GM12873 (cell line): ENCODE measurements around the gene RUFY4.
A peak's percentile ranks its signal among the peaks of the same experiment; 100 is the strongest.

Source experiments
- TF ChIP-seq, protein P1 (sequence below): IDR thresholded peaks from 2 replicates; pipeline ENCODE4 v1.5.1; 2012; ENCODE audit warnings: low read depth, mild to moderate bottlenecking, moderate library complexity, low read length, control low read depth; ENCODE audit not compliant: insufficient read depth; ENCODE audit errors: missing control alignments

The RUFY4 gene

DNA sequence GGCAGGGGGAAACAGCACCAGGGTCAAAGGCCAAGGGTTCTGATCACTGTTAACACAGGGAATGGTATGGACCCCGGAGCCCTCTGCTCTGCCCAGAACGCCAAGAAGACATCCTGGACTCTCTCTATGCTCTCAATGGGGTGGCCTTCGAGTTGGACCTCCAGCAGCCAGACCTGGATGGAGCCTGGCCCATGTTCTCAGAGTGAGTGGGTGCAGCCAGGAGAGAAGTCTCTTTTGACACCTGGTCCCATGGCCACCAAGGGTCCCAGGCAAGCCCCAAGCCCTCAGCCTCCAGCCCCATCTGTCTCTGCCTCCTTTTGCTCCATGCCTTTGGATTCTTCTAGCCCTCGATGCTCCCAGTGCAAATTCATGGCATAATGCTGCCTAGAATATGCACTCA lies 4.1 kb downstream of the RUFY4 start:
- TF ChIP-seq, protein P1, sequence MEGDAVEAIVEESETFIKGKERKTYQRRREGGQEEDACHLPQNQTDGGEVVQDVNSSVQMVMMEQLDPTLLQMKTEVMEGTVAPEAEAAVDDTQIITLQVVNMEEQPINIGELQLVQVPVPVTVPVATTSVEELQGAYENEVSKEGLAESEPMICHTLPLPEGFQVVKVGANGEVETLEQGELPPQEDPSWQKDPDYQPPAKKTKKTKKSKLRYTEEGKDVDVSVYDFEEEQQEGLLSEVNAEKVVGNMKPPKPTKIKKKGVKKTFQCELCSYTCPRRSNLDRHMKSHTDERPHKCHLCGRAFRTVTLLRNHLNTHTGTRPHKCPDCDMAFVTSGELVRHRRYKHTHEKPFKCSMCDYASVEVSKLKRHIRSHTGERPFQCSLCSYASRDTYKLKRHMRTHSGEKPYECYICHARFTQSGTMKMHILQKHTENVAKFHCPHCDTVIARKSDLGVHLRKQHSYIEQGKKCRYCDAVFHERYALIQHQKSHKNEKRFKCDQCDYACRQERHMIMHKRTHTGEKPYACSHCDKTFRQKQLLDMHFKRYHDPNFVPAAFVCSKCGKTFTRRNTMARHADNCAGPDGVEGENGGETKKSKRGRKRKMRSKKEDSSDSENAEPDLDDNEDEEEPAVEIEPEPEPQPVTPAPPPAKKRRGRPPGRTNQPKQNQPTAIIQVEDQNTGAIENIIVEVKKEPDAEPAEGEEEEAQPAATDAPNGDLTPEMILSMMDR: no peak

DNA sequence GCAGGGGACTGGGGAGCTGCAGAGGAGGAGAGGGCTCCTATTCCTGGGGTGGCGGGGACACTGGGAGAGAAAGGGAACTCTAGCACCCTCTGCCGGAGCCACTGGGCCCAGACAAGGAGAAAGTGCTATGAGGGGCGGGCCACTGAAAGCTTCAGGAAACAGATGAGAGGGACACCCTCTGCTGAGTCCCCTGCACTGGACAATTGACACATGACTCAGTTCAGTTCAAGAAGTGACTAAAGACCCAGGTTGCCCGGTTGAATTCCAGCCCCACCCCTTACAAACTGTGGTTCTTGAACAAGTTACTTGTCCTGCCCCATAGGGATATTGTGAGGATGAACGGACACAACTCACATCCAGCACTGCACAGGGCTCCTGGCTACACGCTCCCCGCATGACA lies 5.0 kb downstream of the RUFY4 start:
- TF ChIP-seq, protein P1: peak; percentile 82

DNA sequence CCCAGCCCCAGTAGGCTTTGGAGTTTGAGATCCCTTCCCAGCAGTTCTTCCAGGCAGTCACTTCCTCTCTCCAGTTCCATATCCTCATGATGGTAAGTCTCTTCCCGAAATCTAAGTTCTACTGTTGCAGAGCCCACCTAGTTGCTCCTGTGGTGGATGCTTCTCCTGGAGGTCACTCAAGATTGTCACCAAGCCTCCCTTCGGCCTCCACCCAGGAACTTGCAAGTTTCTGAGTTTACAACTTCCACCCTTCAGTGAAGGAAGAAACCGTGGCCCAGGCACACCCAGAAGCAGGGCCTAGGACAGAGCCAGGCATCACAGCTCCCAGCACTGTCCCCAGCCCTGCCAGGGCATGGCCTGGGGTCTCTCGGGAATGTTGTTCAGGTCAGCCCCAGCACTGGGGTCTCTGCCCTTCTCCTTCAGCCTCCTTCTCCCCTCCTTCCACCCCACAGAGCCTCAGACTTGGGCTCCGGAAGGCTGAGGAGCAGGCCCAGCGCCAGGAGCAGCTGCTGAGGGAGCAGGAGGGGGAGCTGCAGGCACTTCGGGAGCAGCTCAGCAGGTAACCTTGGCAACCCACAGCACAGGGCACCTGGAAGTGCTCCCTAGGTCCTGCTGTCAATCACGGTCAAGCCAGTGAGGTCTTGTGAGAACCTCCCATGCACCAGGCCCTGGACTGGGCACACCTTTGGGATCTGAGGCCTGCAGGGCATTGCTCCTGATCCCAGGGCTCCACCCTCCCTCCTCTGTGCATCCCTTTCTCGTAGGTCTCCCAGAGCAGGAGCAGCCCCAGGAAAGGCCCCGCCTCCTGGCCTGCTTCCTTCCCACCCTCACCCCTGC lies 7.1 kb downstream of the RUFY4 start:
- TF ChIP-seq, protein P1: no peak

DNA sequence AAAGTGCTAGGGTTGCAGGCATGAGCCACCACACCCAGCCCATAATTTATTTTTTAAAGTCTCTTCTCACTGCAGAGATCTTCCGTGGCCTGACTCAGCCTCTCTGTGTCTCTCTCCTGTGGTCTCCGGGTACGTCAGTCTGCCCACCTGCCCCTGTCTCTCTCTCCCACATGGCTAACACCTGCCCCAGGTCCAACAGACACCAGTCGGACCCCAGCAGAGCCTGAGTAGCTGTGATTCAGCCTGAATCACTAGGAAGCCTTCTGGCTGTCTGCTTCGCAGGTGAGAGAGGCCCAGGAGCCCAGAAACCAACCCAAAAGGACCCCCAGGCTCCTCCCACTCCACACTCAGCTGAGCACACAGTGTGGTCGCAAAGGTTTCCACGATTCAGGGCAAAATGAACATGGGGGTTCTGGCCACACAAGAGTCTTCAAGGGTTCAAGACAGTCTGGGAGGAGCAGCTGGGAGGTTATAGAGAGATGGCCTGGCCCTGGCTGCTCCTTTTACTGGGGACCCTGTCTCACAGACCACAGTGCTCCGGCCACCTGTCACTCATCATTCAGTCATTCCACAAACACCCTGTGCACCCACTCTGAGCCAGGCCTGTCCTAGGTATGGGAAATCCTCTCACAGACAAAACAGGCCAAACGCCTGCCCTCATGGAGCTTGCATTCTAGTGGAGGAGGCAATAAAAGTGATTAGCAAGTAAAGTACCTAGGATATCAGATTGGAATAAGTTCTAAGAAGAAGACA lies 8.6 kb downstream of the RUFY4 start:
- TF ChIP-seq, protein P1: no peak

DNA sequence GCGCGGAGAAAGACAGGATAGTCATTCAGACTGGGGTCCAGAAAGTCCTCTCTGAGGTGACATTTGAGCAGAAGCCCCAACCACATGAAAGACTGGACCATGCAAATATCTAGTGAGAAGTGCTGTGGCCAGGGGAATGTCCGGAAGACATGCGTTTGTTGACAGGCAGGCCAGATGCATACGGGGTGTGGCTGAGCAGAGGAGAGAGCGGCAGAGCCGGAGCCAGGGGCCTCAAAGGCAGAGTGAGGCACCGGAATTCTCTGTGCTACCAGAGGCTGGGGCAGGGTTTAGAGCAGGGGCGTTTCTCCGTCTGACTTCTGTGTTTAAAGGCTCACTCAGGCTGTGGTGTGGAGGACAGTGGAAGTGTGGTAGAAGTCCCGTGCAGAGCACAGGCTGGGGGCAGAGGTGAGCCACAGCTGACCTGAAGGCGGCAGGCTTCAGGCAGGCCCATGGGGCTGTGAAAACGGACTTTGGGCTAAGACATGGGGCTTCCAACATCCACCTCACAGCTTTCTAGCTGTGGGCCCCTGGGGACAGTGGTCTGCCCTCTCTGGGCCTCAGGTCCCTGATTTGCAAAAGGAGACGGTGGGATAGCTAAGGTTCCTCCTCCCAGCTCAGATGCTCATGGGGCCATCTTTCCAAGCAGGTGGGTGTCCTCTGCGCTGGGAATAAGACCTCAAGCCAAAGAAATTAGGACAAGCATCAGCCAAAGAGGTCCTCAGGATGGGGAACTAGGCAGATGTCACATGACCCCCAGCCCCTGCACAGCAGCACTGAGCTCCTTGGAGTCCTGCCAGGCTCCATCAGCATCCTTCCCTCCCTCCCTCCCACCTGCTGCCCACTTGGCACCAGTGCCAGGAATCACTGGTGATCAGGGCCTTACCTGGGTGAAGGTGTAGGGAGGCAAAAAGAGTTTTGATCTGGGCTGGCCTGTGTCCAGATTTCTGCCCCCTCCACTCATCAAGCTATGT lies 11.2 kb downstream of the RUFY4 start:
- TF ChIP-seq, protein P1: no peak

DNA sequence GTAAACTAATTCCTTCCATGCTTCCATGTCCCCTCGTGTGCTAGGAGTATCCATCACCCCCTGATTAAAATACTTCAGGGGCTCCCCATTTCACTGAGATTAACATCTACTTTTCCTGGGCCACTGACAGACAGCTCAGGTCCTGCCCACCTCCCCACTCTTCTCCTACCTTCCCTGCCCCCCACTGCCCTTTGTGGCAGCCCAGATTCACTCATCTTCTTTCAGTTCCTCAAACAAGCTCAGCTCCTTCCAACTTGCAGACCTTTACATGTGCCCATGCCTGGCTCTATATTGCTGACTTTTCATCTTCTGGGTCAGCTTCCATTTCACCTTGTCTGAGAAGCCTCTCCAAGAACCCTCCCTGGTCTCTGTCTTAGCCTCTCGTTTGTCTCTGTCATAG lies 12.0 kb downstream of the RUFY4 start:
- TF ChIP-seq, protein P1: no peak

DNA sequence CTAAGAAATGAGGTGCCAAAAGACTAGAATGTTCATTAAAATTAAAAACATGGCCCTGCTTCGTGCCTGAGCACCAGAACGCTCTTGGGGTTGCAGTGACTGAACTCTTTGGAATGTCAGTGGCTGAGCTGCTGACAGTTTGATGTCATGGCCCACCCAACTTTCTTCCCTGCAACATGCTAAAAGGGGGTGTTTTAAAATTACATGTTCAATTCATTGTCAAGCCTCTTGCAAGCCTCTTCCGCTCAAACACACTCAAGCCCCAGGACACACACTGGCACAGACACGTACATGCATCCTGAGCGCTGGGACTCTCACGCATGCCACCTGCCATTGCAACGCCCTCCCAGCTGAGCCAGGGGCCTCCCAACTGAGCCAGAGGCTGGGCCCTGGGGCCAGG lies 12.6 kb downstream of the RUFY4 start:
- TF ChIP-seq, protein P1: no peak
